C4-2B (cell line): ENCODE data around the gene GPC5.

Experiments used
- ZFX ChIP-seq: fragments of 450-650 bp; IDR thresholded peaks from 2 replicates; pipeline ENCODE4 v1.6.1; 2017
- TF ChIP-seq, protein P1 (sequence below): fragments of 450-650 bp; conservative IDR thresholded peaks from 2 replicates; pipeline ENCODE4 v1.5.1; 2017; ENCODE audit warnings: mild to moderate bottlenecking

GRCh38 chr13:91930687-91931086 lies 532.3 kb downstream of the GPC5 start:
- TF ChIP-seq, protein P1, sequence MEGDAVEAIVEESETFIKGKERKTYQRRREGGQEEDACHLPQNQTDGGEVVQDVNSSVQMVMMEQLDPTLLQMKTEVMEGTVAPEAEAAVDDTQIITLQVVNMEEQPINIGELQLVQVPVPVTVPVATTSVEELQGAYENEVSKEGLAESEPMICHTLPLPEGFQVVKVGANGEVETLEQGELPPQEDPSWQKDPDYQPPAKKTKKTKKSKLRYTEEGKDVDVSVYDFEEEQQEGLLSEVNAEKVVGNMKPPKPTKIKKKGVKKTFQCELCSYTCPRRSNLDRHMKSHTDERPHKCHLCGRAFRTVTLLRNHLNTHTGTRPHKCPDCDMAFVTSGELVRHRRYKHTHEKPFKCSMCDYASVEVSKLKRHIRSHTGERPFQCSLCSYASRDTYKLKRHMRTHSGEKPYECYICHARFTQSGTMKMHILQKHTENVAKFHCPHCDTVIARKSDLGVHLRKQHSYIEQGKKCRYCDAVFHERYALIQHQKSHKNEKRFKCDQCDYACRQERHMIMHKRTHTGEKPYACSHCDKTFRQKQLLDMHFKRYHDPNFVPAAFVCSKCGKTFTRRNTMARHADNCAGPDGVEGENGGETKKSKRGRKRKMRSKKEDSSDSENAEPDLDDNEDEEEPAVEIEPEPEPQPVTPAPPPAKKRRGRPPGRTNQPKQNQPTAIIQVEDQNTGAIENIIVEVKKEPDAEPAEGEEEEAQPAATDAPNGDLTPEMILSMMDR = no peak
- no peak for TF ChIP-seq ZFX
